Progenitor cell of endocrine pancreas (in vitro differentiated cells): ENCODE data around the gene HLCS. TPM values are rescaled to one million over a fixed set of nuclear protein-coding genes. Genes with fewer than 3 reads are reported as not detected.

Experiments
- DNase-seq: peaks from one replicate; pipeline ENCODE4 v3.0.0; 2021; ENCODE audit warnings: low spot score; ENCODE audit not compliant: unreplicated experiment
- H3K27ac Mint-ChIP-seq: 2 replicates; pipeline ENCODE4 v1.8.0; 2021; ENCODE audit warnings: mild to moderate bottlenecking, moderate library complexity, mixed read lengths
- H3K27me3 Mint-ChIP-seq: 2 replicates; pipeline ENCODE4 v1.8.0; 2021; ENCODE audit warnings: mixed read lengths
- H3K36me3 Mint-ChIP-seq: 2 replicates; pipeline ENCODE4 v1.8.0; 2022; ENCODE audit warnings: mixed read lengths; ENCODE audit not compliant: insufficient read depth
- H3K4me1 Mint-ChIP-seq: 2 replicates; pipeline ENCODE4 v1.8.0; 2021; ENCODE audit warnings: low read depth, mixed read lengths
- H3K4me3 Mint-ChIP-seq: 2 replicates; pipeline ENCODE4 v1.8.0; 2021; ENCODE audit warnings: low read depth, mild to moderate bottlenecking, moderate library complexity, mixed read lengths
- H3K9me3 Mint-ChIP-seq: 2 replicates; pipeline ENCODE4 v1.8.0; 2021; ENCODE audit warnings: low read depth, mixed read lengths
- total RNA-seq: library from RNA; stranded (reverse); gene quantifications from 2 replicates; pipeline ENCODE4 v1.2.1, GENCODE V29; 2021
- TF ChIP-seq, protein P1 (sequence below): fragments of 200-600 bp; sonication (generic); IDR thresholded peaks from one replicate; pipeline ENCODE4 v1.5.0; 2021; ENCODE audit warnings: antibody characterized with exemption, mild to moderate bottlenecking; ENCODE audit not compliant: unreplicated experiment

HLCS gene
- total RNA-seq, 1 donor from 2014 or later = 34.3 TPM

DNA sequence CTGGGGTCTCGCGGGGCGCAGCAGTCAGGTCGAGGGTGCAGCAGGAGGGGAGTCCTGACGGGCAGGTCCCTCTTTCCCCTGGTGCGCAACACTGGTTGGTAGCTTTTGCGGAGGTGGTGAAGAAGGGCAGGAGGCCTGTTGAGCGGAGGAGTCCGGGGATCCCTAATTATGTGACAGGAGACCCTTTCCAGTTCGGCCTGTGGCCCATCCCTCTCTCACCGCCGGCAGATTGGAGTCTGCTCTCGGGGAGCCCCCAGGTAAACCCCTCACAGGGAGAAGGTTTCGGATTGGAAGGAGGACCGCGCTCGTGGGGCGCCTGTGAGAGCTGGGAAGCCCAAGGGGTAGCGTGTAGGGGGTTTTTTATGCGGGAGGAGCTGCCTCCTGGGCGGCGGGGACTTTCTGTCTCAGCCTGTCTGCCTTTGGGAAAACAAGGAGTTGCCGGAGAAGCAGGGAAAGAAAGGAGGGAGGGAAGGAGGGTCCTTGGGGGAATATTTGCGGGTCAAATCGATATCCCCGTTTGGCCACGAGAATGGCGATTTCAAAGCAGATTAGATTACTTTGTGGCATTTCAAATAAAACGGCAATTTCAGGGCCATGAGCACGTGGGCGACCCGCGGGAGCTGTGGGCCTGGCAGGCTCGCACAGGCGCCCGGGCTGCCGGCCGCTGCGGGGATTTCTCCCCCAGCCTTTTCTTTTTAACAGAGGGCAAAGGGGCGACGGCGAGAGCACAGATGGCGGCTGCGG lies 258.0 kb downstream of the HLCS start:
- TF ChIP-seq, protein P1, sequence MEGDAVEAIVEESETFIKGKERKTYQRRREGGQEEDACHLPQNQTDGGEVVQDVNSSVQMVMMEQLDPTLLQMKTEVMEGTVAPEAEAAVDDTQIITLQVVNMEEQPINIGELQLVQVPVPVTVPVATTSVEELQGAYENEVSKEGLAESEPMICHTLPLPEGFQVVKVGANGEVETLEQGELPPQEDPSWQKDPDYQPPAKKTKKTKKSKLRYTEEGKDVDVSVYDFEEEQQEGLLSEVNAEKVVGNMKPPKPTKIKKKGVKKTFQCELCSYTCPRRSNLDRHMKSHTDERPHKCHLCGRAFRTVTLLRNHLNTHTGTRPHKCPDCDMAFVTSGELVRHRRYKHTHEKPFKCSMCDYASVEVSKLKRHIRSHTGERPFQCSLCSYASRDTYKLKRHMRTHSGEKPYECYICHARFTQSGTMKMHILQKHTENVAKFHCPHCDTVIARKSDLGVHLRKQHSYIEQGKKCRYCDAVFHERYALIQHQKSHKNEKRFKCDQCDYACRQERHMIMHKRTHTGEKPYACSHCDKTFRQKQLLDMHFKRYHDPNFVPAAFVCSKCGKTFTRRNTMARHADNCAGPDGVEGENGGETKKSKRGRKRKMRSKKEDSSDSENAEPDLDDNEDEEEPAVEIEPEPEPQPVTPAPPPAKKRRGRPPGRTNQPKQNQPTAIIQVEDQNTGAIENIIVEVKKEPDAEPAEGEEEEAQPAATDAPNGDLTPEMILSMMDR = no peak
- DNase-seq = no peak
- H3K4me1 Mint-ChIP-seq = peaks cover 12% of the 10 kb centered on the region
- peaks cover 88% of the 10 kb centered on the region for H3K27me3 Mint-ChIP-seq
- H3K27ac Mint-ChIP-seq = no peak overlapping the region
- H3K36me3 Mint-ChIP-seq = no peaks in the 10 kb centered on the region
- peak overlapping the region; percentile 33 for H3K4me3 Mint-ChIP-seq
- H3K9me3 Mint-ChIP-seq = no peaks in the 10 kb centered on the region

DNA sequence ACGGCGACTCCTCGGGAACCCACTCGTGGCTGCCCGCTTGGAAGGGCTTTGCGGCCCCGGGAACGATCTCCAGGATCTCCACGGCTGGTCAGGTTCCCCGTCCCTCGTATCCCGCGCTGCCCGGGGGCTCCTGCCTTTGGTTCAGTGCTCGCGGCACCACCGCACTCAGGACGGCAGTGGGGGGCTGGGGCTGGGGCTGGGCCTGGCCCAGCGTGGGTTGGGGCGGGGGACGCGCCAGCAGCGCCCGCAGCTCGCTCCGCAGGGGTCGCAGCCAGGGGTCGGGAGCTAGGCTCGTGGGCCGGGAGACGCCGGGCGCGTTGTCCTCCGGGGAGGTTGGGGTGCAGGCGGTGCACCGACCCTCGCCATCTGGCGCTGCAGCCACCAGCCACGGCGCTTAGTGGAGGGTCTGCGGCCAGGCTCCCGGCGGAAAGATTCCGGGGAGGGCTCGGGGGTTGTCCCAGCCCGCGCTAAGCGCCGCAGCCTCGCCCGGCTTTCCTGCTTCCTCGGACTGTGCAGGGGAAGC lies 258.6 kb downstream of the HLCS start:
- H3K9me3 Mint-ChIP-seq = no peaks in the 10 kb centered on the region
- no peak for DNase-seq
- TF ChIP-seq, protein P1 = no peak
- no peaks in the 10 kb centered on the region for H3K36me3 Mint-ChIP-seq
- H3K27me3 Mint-ChIP-seq = peaks cover 88% of the 10 kb centered on the region
- H3K4me3 Mint-ChIP-seq = no peak overlapping the region
- H3K4me1 Mint-ChIP-seq = peaks cover 12% of the 10 kb centered on the region
- no peak overlapping the region for H3K27ac Mint-ChIP-seq

DNA sequence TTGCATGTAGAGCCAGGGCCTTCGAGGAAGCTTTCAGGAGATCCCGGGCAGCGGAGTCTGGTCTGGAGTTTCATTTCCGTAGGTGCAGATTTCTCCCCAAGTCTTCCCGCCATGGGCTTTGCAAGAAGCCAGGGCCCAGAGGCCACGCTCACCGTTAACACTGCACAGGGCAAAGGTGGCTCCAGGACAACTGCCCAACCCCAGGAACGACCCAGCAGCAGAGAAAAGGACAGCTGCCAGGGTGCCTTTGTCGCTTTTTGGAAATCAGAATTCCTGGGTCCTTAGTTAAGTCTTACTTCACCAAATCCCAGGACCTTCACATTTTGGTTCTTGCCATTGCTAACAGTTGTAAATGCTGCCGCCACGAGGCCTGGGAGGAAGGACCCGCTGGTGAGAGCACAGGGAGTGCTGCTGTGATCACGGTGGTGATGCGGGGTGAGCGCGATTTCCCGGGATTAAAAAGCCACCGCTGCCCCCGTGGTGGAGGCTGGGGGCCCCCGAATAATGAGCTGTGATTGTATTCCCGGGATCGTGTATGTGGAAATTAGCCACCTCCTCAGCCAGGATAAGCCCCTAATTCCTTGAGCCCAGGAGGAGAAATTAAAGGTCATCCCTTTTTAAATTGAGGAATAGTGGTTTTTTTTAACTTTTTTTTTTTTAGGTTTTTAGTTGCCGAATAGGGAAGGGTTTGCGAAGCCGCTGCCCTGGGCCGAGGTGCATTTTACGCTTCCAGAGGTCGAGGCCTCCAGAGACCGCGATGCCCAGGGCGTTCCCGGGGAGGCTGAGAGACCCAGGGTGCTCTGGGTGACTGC lies 259.3 kb downstream of the HLCS start:
- no peaks in the 10 kb centered on the region for H3K36me3 Mint-ChIP-seq
- TF ChIP-seq, protein P1 = no peak
- H3K27me3 Mint-ChIP-seq = peaks cover 88% of the 10 kb centered on the region
- no peak for DNase-seq
- no peak overlapping the region for H3K4me3 Mint-ChIP-seq
- H3K27ac Mint-ChIP-seq = peak overlapping the region; percentile 28
- H3K9me3 Mint-ChIP-seq = no peaks in the 10 kb centered on the region
- H3K4me1 Mint-ChIP-seq = peaks cover 12% of the 10 kb centered on the region

DNA sequence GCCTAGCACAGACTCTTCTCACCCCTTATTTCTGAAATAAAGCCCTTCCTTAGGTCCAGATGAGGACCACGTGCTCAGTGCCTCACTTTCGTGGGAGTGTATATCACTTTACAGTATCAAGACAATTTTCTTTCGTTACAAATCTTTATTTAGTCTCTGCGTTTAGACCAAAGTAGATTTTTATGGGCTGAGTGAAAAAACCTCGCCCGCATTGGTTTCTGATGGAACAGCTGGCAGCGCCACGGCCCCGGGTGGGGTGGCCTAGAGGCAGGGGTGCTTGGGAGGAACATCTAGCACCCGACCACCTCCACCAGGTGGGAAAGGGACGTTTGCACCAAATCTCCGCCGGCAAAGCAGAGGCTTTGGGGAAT lies 260.0 kb downstream of the HLCS start:
- no peak overlapping the region for H3K27ac Mint-ChIP-seq
- H3K36me3 Mint-ChIP-seq = no peaks in the 10 kb centered on the region
- DNase-seq = no peak
- H3K4me1 Mint-ChIP-seq = peaks cover 14% of the 10 kb centered on the region
- TF ChIP-seq, protein P1 = no peak
- no peaks in the 10 kb centered on the region for H3K9me3 Mint-ChIP-seq
- no peak overlapping the region for H3K4me3 Mint-ChIP-seq
- peaks cover 90% of the 10 kb centered on the region for H3K27me3 Mint-ChIP-seq

DNA sequence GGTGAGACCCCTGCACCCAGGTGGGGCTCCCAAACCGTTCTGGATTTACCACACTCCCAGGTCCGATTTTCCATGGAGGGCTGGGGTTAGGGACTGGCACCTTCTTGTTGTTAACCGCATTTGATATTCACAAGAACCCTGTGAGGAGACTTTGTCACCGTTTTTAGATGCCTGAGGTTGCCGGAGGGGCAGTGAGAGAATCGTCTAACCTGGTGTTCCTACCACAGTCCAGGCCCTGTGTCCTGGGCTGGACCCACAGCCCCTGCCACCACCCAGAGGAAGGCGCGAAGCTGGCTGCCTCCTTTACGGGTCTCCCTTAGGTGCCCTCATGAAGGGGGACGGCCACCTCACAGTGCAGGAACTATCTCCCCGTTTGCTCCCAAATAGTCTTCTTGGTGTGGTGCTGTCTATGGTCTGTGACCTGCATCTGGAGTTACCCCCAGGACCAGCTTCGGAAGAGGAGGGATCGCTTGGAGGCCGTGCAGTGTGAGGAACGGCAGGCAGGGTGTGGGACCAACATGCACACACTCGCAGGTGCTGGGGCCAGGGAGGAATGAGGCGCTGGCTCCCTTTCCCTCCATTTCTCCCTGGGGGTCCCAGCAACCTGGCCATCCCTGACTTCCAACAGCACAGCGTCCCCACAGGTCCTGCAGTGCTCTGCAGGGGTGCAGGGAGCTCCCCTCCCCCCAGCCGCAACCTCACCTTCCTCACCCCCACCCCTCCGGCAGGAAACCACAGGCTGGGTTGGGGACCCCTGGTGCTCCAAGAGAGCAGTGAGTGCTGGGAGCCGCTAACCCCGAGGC lies 260.6 kb downstream of the HLCS start:
- H3K4me3 Mint-ChIP-seq = no peak overlapping the region
- TF ChIP-seq, protein P1 = peak; percentile 54
- peaks cover 14% of the 10 kb centered on the region for H3K4me1 Mint-ChIP-seq
- DNase-seq = no peak
- no peak overlapping the region for H3K27ac Mint-ChIP-seq
- no peaks in the 10 kb centered on the region for H3K9me3 Mint-ChIP-seq
- H3K27me3 Mint-ChIP-seq = peaks cover 88% of the 10 kb centered on the region
- no peaks in the 10 kb centered on the region for H3K36me3 Mint-ChIP-seq
